Uterus (tissue), 2 donors: Measurements from ENCODE around the gene MALT1.

Source experiments
- CTCF ChIP-seq, 4 experiments: fragments of 200-600 bp in 2 of 4; fragments of 450-650 bp in 2 of 4; sonication (generic) in 2 of 4; IDR thresholded peaks; one replicate each; pipeline ENCODE4 v1.5.1; 2016 to 2019; ENCODE audit warnings: antibody characterized with exemption in 4 of 4, mild to moderate bottlenecking in 2 of 4, moderate library complexity in 1 of 4
- POLR2A ChIP-seq, 2 donors: fragments of 450-650 bp; IDR thresholded peaks; one replicate each; pipeline ENCODE4 v1.6.1; 2016; ENCODE audit warnings: antibody characterized with exemption in 2 of 2, mild to moderate bottlenecking in 1 of 2, moderate library complexity in 1 of 2

- TF ChIP-seq CTCF (IDR thresholded peaks at IDR 0.05), result no peak
- no peak for TF ChIP-seq POLR2A (IDR thresholded peaks at IDR 0.05)
Observed at GRCh38 chr18:58674863-58675472, 3.7 kb downstream of the MALT1 start.
